WTC11 (cell line): Measurements from ENCODE around the gene TNC. TPM values are rescaled to one million over a fixed set of nuclear protein-coding genes. Genes with fewer than 3 reads are reported as not detected.

Experiments
- ATAC-seq: fragments of 200-7000 bp; cut with Tn5 transposase; 2 replicates; pipeline ENCODE4 v1.10.0; 2021; ENCODE audit warnings: mild to moderate bottlenecking, moderate library complexity
- CTCF ChIA-PET: fragments of 300-600 bp; sonication (Branson Sonifier 250); formaldehyde crosslinking; loops from one replicate; lab custom pipeline; 2021; ENCODE audit warnings: antibody characterized with exemption; lab: Charles Lee
- POLR2A ChIA-PET: fragments of 350-600 bp; sonication (Branson Sonifier 250); formaldehyde crosslinking; loops from one replicate; lab custom pipeline; 2021; ENCODE audit warnings: antibody characterized with exemption; lab: Charles Lee
- DNase-seq: peaks from one replicate; pipeline ENCODE4 v3.0.0; 2021; ENCODE audit warnings: low spot score
- H3K27ac Mint-ChIP-seq: 2 replicates; pipeline ENCODE4 v1.8.0; 2021; ENCODE audit warnings: mixed read lengths
- H3K27me3 Mint-ChIP-seq: 2 replicates; pipeline ENCODE4 v1.8.0; 2021; ENCODE audit warnings: low read depth, mild to moderate bottlenecking, moderate library complexity, mixed read lengths
- H3K36me3 Mint-ChIP-seq: 2 replicates; pipeline ENCODE4 v1.8.0; 2021; ENCODE audit warnings: mixed read lengths
- H3K4me1 Mint-ChIP-seq: 2 replicates; pipeline ENCODE4 v1.8.0; 2022; ENCODE audit warnings: mixed read lengths
- H3K4me3 Mint-ChIP-seq: 2 replicates; pipeline ENCODE4 v1.8.0; 2021; ENCODE audit warnings: mild to moderate bottlenecking, moderate library complexity, mixed read lengths
- H3K9me3 Mint-ChIP-seq: 2 replicates; pipeline ENCODE4 v1.8.0; 2021; ENCODE audit warnings: mixed read lengths
- CBFB ChIP-seq: sonication (generic); formaldehyde crosslinking; IDR thresholded peaks from 2 replicates; pipeline ENCODE4 v1.8.1; 2022; ENCODE audit warnings: mild to moderate bottlenecking, low read depth, missing genetic modification reagents
- FOXK1 ChIP-seq: sonication (generic); formaldehyde crosslinking; IDR thresholded peaks from 2 replicates; pipeline ENCODE4 v1.8.0; 2022; ENCODE audit warnings: mild to moderate bottlenecking, moderate library complexity, missing genetic modification reagents
- GABPB1 ChIP-seq: sonication (generic); formaldehyde crosslinking; IDR thresholded peaks from 2 replicates; pipeline ENCODE4 v1.8.1; 2023; ENCODE audit warnings: mild to moderate bottlenecking, missing genetic modification reagents
- JAZF1 ChIP-seq: fragments of 250-450 bp; sonication (Bioruptor Pico); IDR thresholded peaks from 2 replicates; pipeline ENCODE4 v1.9.0; 2021; ENCODE audit warnings: moderate library complexity, mild to moderate bottlenecking, inconsistent platforms
- MXD4 ChIP-seq: fragments of 250-450 bp; sonication (Bioruptor Pico); IDR thresholded peaks from 2 replicates; pipeline ENCODE4 v1.8.0; 2021; ENCODE audit warnings: mild to moderate bottlenecking, moderate library complexity, borderline replicate concordance
- OVOL2 ChIP-seq: fragments of 250-450 bp; sonication (Bioruptor Pico); IDR thresholded peaks from 2 replicates; pipeline ENCODE4 v1.9.0; 2021; ENCODE audit warnings: mild to moderate bottlenecking, borderline replicate concordance
- STAT6 ChIP-seq: sonication (generic); formaldehyde crosslinking; conservative IDR thresholded peaks from 2 replicates; pipeline ENCODE4 v1.8.1; 2023; ENCODE audit warnings: mild to moderate bottlenecking, low read depth, missing genetic modification reagents, moderate library complexity
- ZNF138 ChIP-seq: sonication (generic); formaldehyde crosslinking; conservative IDR thresholded peaks from 2 replicates; pipeline ENCODE4 v1.8.1; 2022; ENCODE audit warnings: mild to moderate bottlenecking, moderate library complexity, missing genetic modification reagents
- ZNF317 ChIP-seq: sonication (generic); formaldehyde crosslinking; IDR thresholded peaks from 2 replicates; pipeline ENCODE4 v1.8.1; 2023; ENCODE audit warnings: low read depth, mild to moderate bottlenecking, moderate library complexity, missing genetic modification reagents, borderline replicate concordance
- total RNA-seq: library from RNA; stranded (reverse); gene quantifications from 3 replicates; pipeline ENCODE4 v1.2.3, GENCODE V29; 2021
- TF ChIP-seq, protein P1 (sequence below): sonication (generic); formaldehyde crosslinking; conservative IDR thresholded peaks from 2 replicates; pipeline ENCODE4 v1.8.1; 2022; ENCODE audit warnings: mild to moderate bottlenecking, missing genetic modification reagents
- TF ChIP-seq, protein P2 (sequence below): fragments of 200-600 bp; IDR thresholded peaks from 2 replicates; pipeline ENCODE4 v1.8.0; 2022; ENCODE audit warnings: antibody characterized with exemption
- TF ChIP-seq, protein P3 (sequence below): sonication (generic); formaldehyde crosslinking; IDR thresholded peaks from 2 replicates; pipeline ENCODE4 v1.8.1; 2023; ENCODE audit warnings: mild to moderate bottlenecking, missing genetic modification reagents
- TF ChIP-seq, protein P4 (sequence below): sonication (generic); formaldehyde crosslinking; IDR thresholded peaks from 2 replicates; pipeline ENCODE4 v1.8.0; 2022; ENCODE audit warnings: missing genetic modification reagents
- TF ChIP-seq, protein P5 (sequence below): sonication (generic); formaldehyde crosslinking; IDR thresholded peaks from 2 replicates; pipeline ENCODE4 v1.8.0; 2023; ENCODE audit warnings: mild to moderate bottlenecking, missing genetic modification reagents
- TF ChIP-seq, protein P6 (sequence below): fragments of 250-450 bp; sonication (Bioruptor Pico); IDR thresholded peaks from 2 replicates; pipeline ENCODE4 v1.9.0; 2021; ENCODE audit warnings: mild to moderate bottlenecking

Gene TNC
- total RNA-seq, 1 experiment from 2014 or later = 4.5 TPM

DNA sequence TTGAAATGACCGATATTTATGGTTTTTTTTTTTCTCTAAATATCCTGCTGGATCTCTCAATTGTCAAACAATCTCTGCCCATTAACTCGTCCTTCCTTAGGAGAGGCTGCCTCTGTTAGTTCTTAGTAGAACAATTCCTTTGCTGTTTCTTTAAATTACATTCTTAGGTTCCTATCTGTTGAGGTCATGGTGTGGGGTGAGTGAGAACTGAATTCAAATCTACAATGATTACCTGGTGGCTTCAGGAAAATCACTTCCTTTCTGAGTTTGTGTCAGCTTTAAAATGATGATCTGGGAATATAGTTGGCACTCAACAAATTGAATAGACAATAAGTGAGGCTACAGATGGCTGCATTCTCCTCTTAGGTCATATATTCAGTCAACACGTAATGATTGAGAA lies 105.5 kb downstream of the TNC start:
- Mint-ChIP-seq H3K27ac (no peak overlapping the region), H3K27me3 (peaks cover 45% of the 10 kb centered on the region), H3K9me3 (no peaks in the 10 kb centered on the region), H3K4me3 (no peak overlapping the region), H3K36me3 (no peaks in the 10 kb centered on the region), H3K4me1 (0 out of 2 replicates have a peak, but pooled peaks cover 3% of the 10 kb centered on the region)
- POLR2A ChIA-PET = no interaction called here
- TF ChIP-seq ZNF317 (no peak), JAZF1 (CRISPR knock-in tag) (no peak), CBFB (CRISPR knock-in tag) (no peak), GABPB1 (no peak), MXD4 (CRISPR knock-in tag) (no peak), ZNF138 (CRISPR knock-in tag) (no peak)
- TF ChIP-seq, protein P1, sequence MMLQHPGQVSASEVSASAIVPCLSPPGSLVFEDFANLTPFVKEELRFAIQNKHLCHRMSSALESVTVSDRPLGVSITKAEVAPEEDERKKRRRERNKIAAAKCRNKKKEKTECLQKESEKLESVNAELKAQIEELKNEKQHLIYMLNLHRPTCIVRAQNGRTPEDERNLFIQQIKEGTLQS (CRISPR knock-in tag) = no peak
- TF ChIP-seq, protein P2, sequence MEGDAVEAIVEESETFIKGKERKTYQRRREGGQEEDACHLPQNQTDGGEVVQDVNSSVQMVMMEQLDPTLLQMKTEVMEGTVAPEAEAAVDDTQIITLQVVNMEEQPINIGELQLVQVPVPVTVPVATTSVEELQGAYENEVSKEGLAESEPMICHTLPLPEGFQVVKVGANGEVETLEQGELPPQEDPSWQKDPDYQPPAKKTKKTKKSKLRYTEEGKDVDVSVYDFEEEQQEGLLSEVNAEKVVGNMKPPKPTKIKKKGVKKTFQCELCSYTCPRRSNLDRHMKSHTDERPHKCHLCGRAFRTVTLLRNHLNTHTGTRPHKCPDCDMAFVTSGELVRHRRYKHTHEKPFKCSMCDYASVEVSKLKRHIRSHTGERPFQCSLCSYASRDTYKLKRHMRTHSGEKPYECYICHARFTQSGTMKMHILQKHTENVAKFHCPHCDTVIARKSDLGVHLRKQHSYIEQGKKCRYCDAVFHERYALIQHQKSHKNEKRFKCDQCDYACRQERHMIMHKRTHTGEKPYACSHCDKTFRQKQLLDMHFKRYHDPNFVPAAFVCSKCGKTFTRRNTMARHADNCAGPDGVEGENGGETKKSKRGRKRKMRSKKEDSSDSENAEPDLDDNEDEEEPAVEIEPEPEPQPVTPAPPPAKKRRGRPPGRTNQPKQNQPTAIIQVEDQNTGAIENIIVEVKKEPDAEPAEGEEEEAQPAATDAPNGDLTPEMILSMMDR = no peak
- ATAC-seq (no peak), DNase-seq (no peak)
- CTCF ChIA-PET = interaction anchor here (1.0 to 1.2 kb wide), 2 partner anchors 99 to 105 kb away, joined by 4 to 6 read pairs; no protein-coding TSS in a partner anchor

DNA sequence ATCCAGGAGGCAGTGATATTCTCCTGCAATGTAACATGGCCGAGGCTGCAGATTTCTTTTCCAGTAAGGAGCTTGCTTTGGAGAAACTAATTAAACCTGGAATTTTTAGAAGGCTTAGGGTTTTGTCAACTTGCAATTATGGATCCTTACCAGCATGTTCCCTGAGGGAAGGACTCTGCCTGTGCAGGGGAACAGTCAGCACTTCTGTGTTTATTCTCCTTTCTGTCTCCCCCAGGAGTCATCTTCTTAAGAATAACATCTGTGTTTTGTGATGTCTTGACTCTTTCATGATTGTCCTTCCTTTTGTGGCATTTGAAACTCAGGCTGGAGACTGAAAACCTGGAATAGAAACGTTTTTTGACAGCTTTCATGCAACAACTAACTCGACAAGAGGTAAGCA lies 107.1 kb downstream of the TNC start:
- no peak for DNase-seq
- ChIA-PET POLR2A (no interaction called here), CTCF (no interaction called here)
- Mint-ChIP-seq H3K4me3 (no peak overlapping the region), H3K27ac (no peak overlapping the region), H3K36me3 (no peaks in the 10 kb centered on the region), H3K9me3 (no peaks in the 10 kb centered on the region), H3K4me1 (0 out of 2 replicates have a peak, but pooled peaks cover 3% of the 10 kb centered on the region), H3K27me3 (peaks cover 42% of the 10 kb centered on the region)
- no peak for TF ChIP-seq FOXK1 (CRISPR knock-in tag)
- TF ChIP-seq OVOL2 (CRISPR knock-in tag) = no peak
- TF ChIP-seq, protein P3, sequence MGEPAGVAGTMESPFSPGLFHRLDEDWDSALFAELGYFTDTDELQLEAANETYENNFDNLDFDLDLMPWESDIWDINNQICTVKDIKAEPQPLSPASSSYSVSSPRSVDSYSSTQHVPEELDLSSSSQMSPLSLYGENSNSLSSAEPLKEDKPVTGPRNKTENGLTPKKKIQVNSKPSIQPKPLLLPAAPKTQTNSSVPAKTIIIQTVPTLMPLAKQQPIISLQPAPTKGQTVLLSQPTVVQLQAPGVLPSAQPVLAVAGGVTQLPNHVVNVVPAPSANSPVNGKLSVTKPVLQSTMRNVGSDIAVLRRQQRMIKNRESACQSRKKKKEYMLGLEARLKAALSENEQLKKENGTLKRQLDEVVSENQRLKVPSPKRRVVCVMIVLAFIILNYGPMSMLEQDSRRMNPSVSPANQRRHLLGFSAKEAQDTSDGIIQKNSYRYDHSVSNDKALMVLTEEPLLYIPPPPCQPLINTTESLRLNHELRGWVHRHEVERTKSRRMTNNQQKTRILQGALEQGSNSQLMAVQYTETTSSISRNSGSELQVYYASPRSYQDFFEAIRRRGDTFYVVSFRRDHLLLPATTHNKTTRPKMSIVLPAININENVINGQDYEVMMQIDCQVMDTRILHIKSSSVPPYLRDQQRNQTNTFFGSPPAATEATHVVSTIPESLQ = no peak
- TF ChIP-seq, protein P4, sequence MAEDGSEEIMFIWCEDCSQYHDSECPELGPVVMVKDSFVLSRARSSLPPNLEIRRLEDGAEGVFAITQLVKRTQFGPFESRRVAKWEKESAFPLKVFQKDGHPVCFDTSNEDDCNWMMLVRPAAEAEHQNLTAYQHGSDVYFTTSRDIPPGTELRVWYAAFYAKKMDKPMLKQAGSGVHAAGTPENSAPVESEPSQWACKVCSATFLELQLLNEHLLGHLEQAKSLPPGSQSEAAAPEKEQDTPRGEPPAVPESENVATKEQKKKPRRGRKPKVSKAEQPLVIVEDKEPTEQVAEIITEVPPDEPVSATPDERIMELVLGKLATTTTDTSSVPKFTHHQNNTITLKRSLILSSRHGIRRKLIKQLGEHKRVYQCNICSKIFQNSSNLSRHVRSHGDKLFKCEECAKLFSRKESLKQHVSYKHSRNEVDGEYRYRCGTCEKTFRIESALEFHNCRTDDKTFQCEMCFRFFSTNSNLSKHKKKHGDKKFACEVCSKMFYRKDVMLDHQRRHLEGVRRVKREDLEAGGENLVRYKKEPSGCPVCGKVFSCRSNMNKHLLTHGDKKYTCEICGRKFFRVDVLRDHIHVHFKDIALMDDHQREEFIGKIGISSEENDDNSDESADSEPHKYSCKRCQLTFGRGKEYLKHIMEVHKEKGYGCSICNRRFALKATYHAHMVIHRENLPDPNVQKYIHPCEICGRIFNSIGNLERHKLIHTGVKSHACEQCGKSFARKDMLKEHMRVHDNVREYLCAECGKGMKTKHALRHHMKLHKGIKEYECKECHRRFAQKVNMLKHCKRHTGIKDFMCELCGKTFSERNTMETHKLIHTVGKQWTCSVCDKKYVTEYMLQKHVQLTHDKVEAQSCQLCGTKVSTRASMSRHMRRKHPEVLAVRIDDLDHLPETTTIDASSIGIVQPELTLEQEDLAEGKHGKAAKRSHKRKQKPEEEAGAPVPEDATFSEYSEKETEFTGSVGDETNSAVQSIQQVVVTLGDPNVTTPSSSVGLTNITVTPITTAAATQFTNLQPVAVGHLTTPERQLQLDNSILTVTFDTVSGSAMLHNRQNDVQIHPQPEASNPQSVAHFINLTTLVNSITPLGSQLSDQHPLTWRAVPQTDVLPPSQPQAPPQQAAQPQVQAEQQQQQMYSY = no peak
- TF ChIP-seq, protein P5, sequence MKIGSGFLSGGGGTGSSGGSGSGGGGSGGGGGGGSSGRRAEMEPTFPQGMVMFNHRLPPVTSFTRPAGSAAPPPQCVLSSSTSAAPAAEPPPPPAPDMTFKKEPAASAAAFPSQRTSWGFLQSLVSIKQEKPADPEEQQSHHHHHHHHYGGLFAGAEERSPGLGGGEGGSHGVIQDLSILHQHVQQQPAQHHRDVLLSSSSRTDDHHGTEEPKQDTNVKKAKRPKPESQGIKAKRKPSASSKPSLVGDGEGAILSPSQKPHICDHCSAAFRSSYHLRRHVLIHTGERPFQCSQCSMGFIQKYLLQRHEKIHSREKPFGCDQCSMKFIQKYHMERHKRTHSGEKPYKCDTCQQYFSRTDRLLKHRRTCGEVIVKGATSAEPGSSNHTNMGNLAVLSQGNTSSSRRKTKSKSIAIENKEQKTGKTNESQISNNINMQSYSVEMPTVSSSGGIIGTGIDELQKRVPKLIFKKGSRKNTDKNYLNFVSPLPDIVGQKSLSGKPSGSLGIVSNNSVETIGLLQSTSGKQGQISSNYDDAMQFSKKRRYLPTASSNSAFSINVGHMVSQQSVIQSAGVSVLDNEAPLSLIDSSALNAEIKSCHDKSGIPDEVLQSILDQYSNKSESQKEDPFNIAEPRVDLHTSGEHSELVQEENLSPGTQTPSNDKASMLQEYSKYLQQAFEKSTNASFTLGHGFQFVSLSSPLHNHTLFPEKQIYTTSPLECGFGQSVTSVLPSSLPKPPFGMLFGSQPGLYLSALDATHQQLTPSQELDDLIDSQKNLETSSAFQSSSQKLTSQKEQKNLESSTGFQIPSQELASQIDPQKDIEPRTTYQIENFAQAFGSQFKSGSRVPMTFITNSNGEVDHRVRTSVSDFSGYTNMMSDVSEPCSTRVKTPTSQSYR (CRISPR knock-in tag) = no peak
- no peak for TF ChIP-seq STAT6 (CRISPR knock-in tag)
- TF ChIP-seq, protein P6, sequence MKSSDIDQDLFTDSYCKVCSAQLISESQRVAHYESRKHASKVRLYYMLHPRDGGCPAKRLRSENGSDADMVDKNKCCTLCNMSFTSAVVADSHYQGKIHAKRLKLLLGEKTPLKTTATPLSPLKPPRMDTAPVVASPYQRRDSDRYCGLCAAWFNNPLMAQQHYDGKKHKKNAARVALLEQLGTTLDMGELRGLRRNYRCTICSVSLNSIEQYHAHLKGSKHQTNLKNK = no peak
- no peak for ATAC-seq
